SJCRH30 (cell line): ENCODE measurements around the gene CDKL5. TPM values are rescaled to one million over a fixed set of nuclear protein-coding genes. Genes with fewer than 3 reads are reported as not detected.

Experiments used
- DNase-seq, 2 experiments: peaks; one replicate each; pipeline ENCODE4 v3.0.0-alpha.2; 2015 to 2020
- H3K27ac ChIP-seq: fragments of 250-450 bp; sonication (Bioruptor Pico); 2 replicates; pipeline ENCODE4 v1.5.1; 2020; ENCODE audit warnings: mild to moderate bottlenecking, moderate library complexity
- H3K27me3 ChIP-seq: fragments of 250-450 bp; sonication (Bioruptor Pico); 2 replicates; pipeline ENCODE4 v1.5.1; 2020; ENCODE audit warnings: mild to moderate bottlenecking, moderate library complexity
- H3K36me3 ChIP-seq: fragments of 250-450 bp; sonication (Bioruptor Pico); 2 replicates; pipeline ENCODE4 v1.5.1; 2020; ENCODE audit warnings: mild to moderate bottlenecking, moderate library complexity
- H3K4me1 ChIP-seq: fragments of 250-450 bp; sonication (Bioruptor Pico); 2 replicates; pipeline ENCODE4 v1.5.1; 2020; ENCODE audit warnings: mild to moderate bottlenecking, moderate library complexity
- H3K4me3 ChIP-seq: fragments of 250-450 bp; sonication (Bioruptor Pico); 2 replicates; pipeline ENCODE4 v1.5.1; 2020; ENCODE audit warnings: mild to moderate bottlenecking, moderate library complexity
- H3K9me3 ChIP-seq: fragments of 250-450 bp; sonication (Bioruptor Pico); replicated peaks from 2 replicates; pipeline ENCODE4 v1.5.1; 2020; ENCODE audit warnings: mild to moderate bottlenecking, moderate library complexity
- total RNA-seq: library from RNA; depleted of rRNA; stranded (reverse); fragments of >200 nt; shearing (Covaris generic); gene quantifications from 2 replicates; pipeline ENCODE4 v1.2.3, GENCODE V29; 2014

The CDKL5 gene
- total RNA-seq, 1 experiment from 2014 or later = 5.4 TPM

- H3K4me3 ChIP-seq = no peak overlapping the region
- no peaks in the 10 kb centered on the region for H3K4me1 ChIP-seq
- no peaks in the 10 kb centered on the region for H3K36me3 ChIP-seq
- no peaks in the 10 kb centered on the region for H3K9me3 ChIP-seq
- H3K27me3 ChIP-seq = no peaks in the 10 kb centered on the region
- no peak for DNase-seq
- no peak overlapping the region for H3K27ac ChIP-seq
Measured at GRCh38 chrX:18534949-18535348, 109.5 kb downstream of the CDKL5 start.

GRCh38 chrX:18537068-18537467, 111.7 kb downstream of the CDKL5 start:
- no peaks in the 10 kb centered on the region for H3K27me3 ChIP-seq
- H3K27ac ChIP-seq = no peak overlapping the region
- DNase-seq = no peak

GRCh38 chrX:18537524-18537923, 112.1 kb downstream of the CDKL5 start:
- Histone ChIP-seq H3K4me1 (no peaks in the 10 kb centered on the region), H3K9me3 (no peaks in the 10 kb centered on the region), H3K4me3 (no peak overlapping the region), H3K36me3 (no peaks in the 10 kb centered on the region), H3K27me3 (no peaks in the 10 kb centered on the region), H3K27ac (no peak overlapping the region)
- DNase-seq = no peak

More at GRCh38 chrX:18537068-18537467, 111.7 kb downstream of the CDKL5 start:
- H3K36me3 ChIP-seq = no peaks in the 10 kb centered on the region
- no peaks in the 10 kb centered on the region for H3K4me1 ChIP-seq
- no peak overlapping the region for H3K4me3 ChIP-seq
- H3K9me3 ChIP-seq = no peaks in the 10 kb centered on the region

- Histone ChIP-seq H3K4me1 (no peaks in the 10 kb centered on the region), H3K36me3 (no peaks in the 10 kb centered on the region), H3K27me3 (no peaks in the 10 kb centered on the region), H3K27ac (no peak overlapping the region), H3K9me3 (no peaks in the 10 kb centered on the region), H3K4me3 (no peak overlapping the region)
- no peak for DNase-seq
Measured at GRCh38 chrX:18542131-18542530, 116.7 kb downstream of the CDKL5 start.

- no peak overlapping the region for H3K4me3 ChIP-seq
- no peaks in the 10 kb centered on the region for H3K27me3 ChIP-seq
- no peaks in the 10 kb centered on the region for H3K36me3 ChIP-seq
- no peak overlapping the region for H3K27ac ChIP-seq
- no peaks in the 10 kb centered on the region for H3K4me1 ChIP-seq
- no peak for DNase-seq
- no peaks in the 10 kb centered on the region for H3K9me3 ChIP-seq
Measured at GRCh38 chrX:18542905-18543304, 117.5 kb downstream of the CDKL5 start.

GRCh38 chrX:18543738-18544137, 118.3 kb downstream of the CDKL5 start:
- H3K36me3 ChIP-seq = no peaks in the 10 kb centered on the region
- H3K4me1 ChIP-seq = no peaks in the 10 kb centered on the region
- no peaks in the 10 kb centered on the region for H3K27me3 ChIP-seq
- DNase-seq = no peak
- H3K27ac ChIP-seq = no peak overlapping the region
- H3K9me3 ChIP-seq = no peaks in the 10 kb centered on the region
- H3K4me3 ChIP-seq = no peak overlapping the region

GRCh38 chrX:18545771-18546170, 120.4 kb downstream of the CDKL5 start:
- H3K27ac ChIP-seq = no peak overlapping the region
- H3K4me1 ChIP-seq = no peaks in the 10 kb centered on the region
- DNase-seq = no peak

GRCh38 chrX:18548996-18549395, 123.6 kb downstream of the CDKL5 start:
- Histone ChIP-seq H3K27ac (no peak overlapping the region), H3K27me3 (no peaks in the 10 kb centered on the region), H3K4me3 (no peak overlapping the region), H3K9me3 (no peaks in the 10 kb centered on the region), H3K36me3 (no peaks in the 10 kb centered on the region), H3K4me1 (no peaks in the 10 kb centered on the region)
- no peak for DNase-seq

More at GRCh38 chrX:18545771-18546170, 120.4 kb downstream of the CDKL5 start:
- Histone ChIP-seq H3K36me3 (no peaks in the 10 kb centered on the region), H3K27me3 (no peaks in the 10 kb centered on the region), H3K4me3 (no peak overlapping the region), H3K9me3 (no peaks in the 10 kb centered on the region)

- Histone ChIP-seq H3K9me3 (no peaks in the 10 kb centered on the region), H3K36me3 (no peaks in the 10 kb centered on the region), H3K27ac (no peak overlapping the region), H3K4me1 (no peaks in the 10 kb centered on the region), H3K4me3 (no peak overlapping the region), H3K27me3 (no peaks in the 10 kb centered on the region)
- no peak for DNase-seq
Measured at GRCh38 chrX:18549643-18550042, 124.2 kb downstream of the CDKL5 start.

- DNase-seq = no peak
- no peaks in the 10 kb centered on the region for H3K36me3 ChIP-seq
- H3K4me3 ChIP-seq = no peak overlapping the region
- H3K9me3 ChIP-seq = no peaks in the 10 kb centered on the region
- no peaks in the 10 kb centered on the region for H3K4me1 ChIP-seq
- no peak overlapping the region for H3K27ac ChIP-seq
- H3K27me3 ChIP-seq = no peaks in the 10 kb centered on the region
Measured at GRCh38 chrX:18557879-18558278, 132.5 kb downstream of the CDKL5 start.

- H3K27ac ChIP-seq = no peak overlapping the region
- no peak for DNase-seq
- H3K4me3 ChIP-seq = no peak overlapping the region
- H3K4me1 ChIP-seq = no peaks in the 10 kb centered on the region
- no peaks in the 10 kb centered on the region for H3K9me3 ChIP-seq
- no peaks in the 10 kb centered on the region for H3K27me3 ChIP-seq
- H3K36me3 ChIP-seq = no peaks in the 10 kb centered on the region
Measured at GRCh38 chrX:18558799-18559198, 133.4 kb downstream of the CDKL5 start.

- no peak for DNase-seq
- H3K27ac ChIP-seq = no peak overlapping the region
- no peaks in the 10 kb centered on the region for H3K27me3 ChIP-seq
- no peaks in the 10 kb centered on the region for H3K36me3 ChIP-seq
- H3K9me3 ChIP-seq = no peaks in the 10 kb centered on the region
- H3K4me3 ChIP-seq = no peak overlapping the region
- no peaks in the 10 kb centered on the region for H3K4me1 ChIP-seq
Measured at GRCh38 chrX:18561020-18561419, 135.6 kb downstream of the CDKL5 start.

GRCh38 chrX:18565727-18566126, 140.3 kb downstream of the CDKL5 start:
- H3K27me3 ChIP-seq = no peaks in the 10 kb centered on the region
- no peaks in the 10 kb centered on the region for H3K4me1 ChIP-seq
- H3K27ac ChIP-seq = no peak overlapping the region

GRCh38 chrX:18566748-18567147, 141.3 kb downstream of the CDKL5 start:
- no peak for DNase-seq
- no peaks in the 10 kb centered on the region for H3K27me3 ChIP-seq
- no peaks in the 10 kb centered on the region for H3K9me3 ChIP-seq
- H3K36me3 ChIP-seq = no peaks in the 10 kb centered on the region
- no peaks in the 10 kb centered on the region for H3K4me1 ChIP-seq
- H3K4me3 ChIP-seq = no peak overlapping the region
- no peak overlapping the region for H3K27ac ChIP-seq

More at GRCh38 chrX:18565727-18566126, 140.3 kb downstream of the CDKL5 start:
- DNase-seq = no peak
- no peaks in the 10 kb centered on the region for H3K9me3 ChIP-seq
- no peak overlapping the region for H3K4me3 ChIP-seq
- H3K36me3 ChIP-seq = no peaks in the 10 kb centered on the region

GRCh38 chrX:18573556-18573955, 148.1 kb downstream of the CDKL5 start:
- no peak for DNase-seq
- no peaks in the 10 kb centered on the region for H3K27me3 ChIP-seq
- H3K27ac ChIP-seq = no peak overlapping the region
- no peak overlapping the region for H3K4me3 ChIP-seq
- no peaks in the 10 kb centered on the region for H3K9me3 ChIP-seq
- no peaks in the 10 kb centered on the region for H3K36me3 ChIP-seq
- peaks cover 5% of the 10 kb centered on the region; the same call in 1 of the 2 replicates for H3K4me1 ChIP-seq

GRCh38 chrX:18574591-18574990, 149.2 kb downstream of the CDKL5 start:
- Histone ChIP-seq H3K4me1 (peaks cover 5% of the 10 kb centered on the region; the same call in 1 of the 2 replicates), H3K9me3 (no peaks in the 10 kb centered on the region), H3K4me3 (no peak overlapping the region), H3K27ac (no peak overlapping the region), H3K36me3 (no peaks in the 10 kb centered on the region), H3K27me3 (no peaks in the 10 kb centered on the region)
- peak; percentile 47 to 65 for DNase-seq
